NOMO-1 treated with dmso at 0.1 percent for 144 hours (cell line): Measurements from ENCODE around the gene RGS11.

ENCODE experiments used
- DNase-seq: peaks from one replicate; lab custom pipeline; 2025; ENCODE audit not compliant: unreplicated experiment; lab: John Stamatoyannopoulos, UW

RGS11 gene

GRCh38 chr16:275786-276232, at the start of gene RGS11:
Gene RGS11, minus strand, starts transcription at chr16:275944. Its CDS starts 33 bp downstream, at chr16:275911.
- DNase-seq: no peak

- no peak for DNase-seq
Measured at GRCh38 chr16:324451-325334, 48.9 kb upstream of the RGS11 start.

- no peak for DNase-seq
Measured at GRCh38 chr16:324201-324450, 48.4 kb upstream of the RGS11 start.

GRCh38 chr16:322476-323143, 46.9 kb upstream of the RGS11 start:
- no peak for DNase-seq

GRCh38 chr16:321532-321931, 45.8 kb upstream of the RGS11 start:
- DNase-seq: no peak

GRCh38 chr16:320206-320605, 44.5 kb upstream of the RGS11 start:
- no peak for DNase-seq

GRCh38 chr16:318628-319027, 42.9 kb upstream of the RGS11 start:
- DNase-seq: no peak

- no peak for DNase-seq
Measured at GRCh38 chr16:317583-317982, 41.8 kb upstream of the RGS11 start.

- no peak for DNase-seq
Measured at GRCh38 chr16:316741-317464, 41.2 kb upstream of the RGS11 start.

- DNase-seq: no peak
Measured at GRCh38 chr16:314795-315299, 39.1 kb upstream of the RGS11 start.

GRCh38 chr16:314351-314750, 38.6 kb upstream of the RGS11 start:
- DNase-seq: no peak

GRCh38 chr16:311725-312124, 36.0 kb upstream of the RGS11 start:
- no peak for DNase-seq

GRCh38 chr16:309476-309875, 33.7 kb upstream of the RGS11 start:
- no peak for DNase-seq

GRCh38 chr16:307691-308312, 32.1 kb upstream of the RGS11 start:
- DNase-seq: no peak

GRCh38 chr16:306911-307370, 31.2 kb upstream of the RGS11 start:
- DNase-seq: no peak

GRCh38 chr16:305916-306626, 30.3 kb upstream of the RGS11 start:
- DNase-seq: no peak

- DNase-seq: peak; percentile 31
Measured at GRCh38 chr16:303760-304505, 28.2 kb upstream of the RGS11 start.

- no peak for DNase-seq
Measured at GRCh38 chr16:301950-302349, 26.2 kb upstream of the RGS11 start.

- DNase-seq: no peak
Measured at GRCh38 chr16:301235-301634, 25.5 kb upstream of the RGS11 start.

GRCh38 chr16:297832-298231, 22.1 kb upstream of the RGS11 start:
- DNase-seq: no peak
